Frontal cortex (tissue), 4 donors: Measurements from ENCODE around the gene BARD1. TPM values are rescaled to one million over a fixed set of nuclear protein-coding genes. Genes with fewer than 3 reads are reported as not detected.
A peak's percentile ranks its signal among the peaks of the same experiment; 100 is the strongest.
"Not testable (repeated sequence)": the region's sequence is repeated elsewhere in the genome, so short reads cannot be mapped to it uniquely, and the experiment has no call there.

Source experiments
- DNase-seq, 2 donors: peaks; one replicate each; pipeline ENCODE4 v3.0.0; 2012; ENCODE audit warnings: low spot score in 2 of 2
- FAIRE-seq: peaks from 2 replicates; lab custom pipeline; 2012; peaks lifted over from hg19 to GRCh38; lab: Jason Lieb, UNC
- small RNA-seq: library from RNA; depleted of rRNA; stranded (forward); fragments of <200 nt; gene quantifications from one replicate; pipeline ENCODE3, GENCODE V24; 2014
- total RNA-seq: library from RNA; depleted of rRNA; stranded (reverse); fragments of >200 nt; gene quantifications from one replicate; pipeline ENCODE4 v1.2.3, GENCODE V29; 2014
- donor health status: control.
- donor health status: control.
- donor health status: control.

Gene BARD1
- total RNA-seq, 1 donor from 2014 or later: 44.8 TPM

DNA sequence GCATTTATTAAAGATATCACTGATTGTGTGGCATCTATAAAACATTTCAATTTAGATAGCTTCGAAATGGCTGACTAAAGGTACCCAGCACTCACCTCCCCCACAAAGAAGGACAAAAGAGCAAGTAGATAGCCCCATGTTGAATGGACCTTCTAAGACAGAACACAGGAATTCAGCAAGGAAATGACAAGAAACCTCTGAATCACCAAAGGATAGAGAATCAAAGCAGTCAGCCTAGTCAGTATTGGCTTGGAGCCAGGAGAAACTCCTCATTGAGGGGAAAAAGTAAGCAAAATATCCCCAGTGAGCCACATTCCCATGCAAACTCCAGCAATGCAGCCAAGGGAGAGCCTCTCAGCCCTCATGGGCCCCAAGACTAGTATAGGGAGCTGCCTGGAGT, 113.7 kb downstream of the BARD1 start:
- FAIRE-seq (no peak), DNase-seq (no peak)

DNA sequence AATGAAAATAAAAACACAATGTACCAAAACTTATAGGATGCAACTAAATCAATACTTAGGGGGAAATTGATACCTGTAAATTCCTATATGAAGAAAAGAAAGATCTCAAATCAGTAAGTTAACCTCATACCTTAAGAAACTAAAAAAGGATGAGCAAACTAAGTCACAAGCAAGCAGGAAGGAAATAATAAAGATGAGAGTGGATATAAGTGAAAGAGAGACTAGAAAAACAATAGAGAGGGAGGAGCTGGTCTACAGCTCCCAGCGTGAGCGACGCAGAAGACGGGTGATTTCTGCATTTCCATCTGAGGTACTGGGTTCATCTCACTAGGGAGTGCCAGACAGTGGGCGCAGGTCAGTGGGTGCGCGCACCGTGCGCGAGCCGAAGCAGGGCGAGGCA, 125.9 kb downstream of the BARD1 start:
- not testable (repeated sequence) for FAIRE-seq, DNase-seq

DNA sequence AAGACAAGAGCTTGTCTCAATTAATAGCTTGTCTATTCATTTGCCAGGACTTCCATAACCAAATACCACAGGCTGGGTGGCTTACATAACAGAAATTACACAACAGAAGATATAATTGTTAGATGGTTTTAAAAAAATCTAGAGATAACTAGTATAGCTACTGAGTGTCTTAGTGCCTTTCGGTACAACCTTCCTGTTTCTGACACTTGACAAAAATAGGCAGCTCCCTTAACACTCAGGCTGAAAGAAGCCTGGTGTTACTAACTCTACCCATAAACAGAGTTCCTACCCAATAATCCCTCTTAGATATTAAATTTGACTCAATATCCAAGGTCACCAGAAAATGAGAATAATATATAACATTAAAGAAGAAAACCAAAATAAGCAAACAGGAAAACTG, 129.7 kb downstream of the BARD1 start:
- FAIRE-seq (no peak), DNase-seq (no peak)

DNA sequence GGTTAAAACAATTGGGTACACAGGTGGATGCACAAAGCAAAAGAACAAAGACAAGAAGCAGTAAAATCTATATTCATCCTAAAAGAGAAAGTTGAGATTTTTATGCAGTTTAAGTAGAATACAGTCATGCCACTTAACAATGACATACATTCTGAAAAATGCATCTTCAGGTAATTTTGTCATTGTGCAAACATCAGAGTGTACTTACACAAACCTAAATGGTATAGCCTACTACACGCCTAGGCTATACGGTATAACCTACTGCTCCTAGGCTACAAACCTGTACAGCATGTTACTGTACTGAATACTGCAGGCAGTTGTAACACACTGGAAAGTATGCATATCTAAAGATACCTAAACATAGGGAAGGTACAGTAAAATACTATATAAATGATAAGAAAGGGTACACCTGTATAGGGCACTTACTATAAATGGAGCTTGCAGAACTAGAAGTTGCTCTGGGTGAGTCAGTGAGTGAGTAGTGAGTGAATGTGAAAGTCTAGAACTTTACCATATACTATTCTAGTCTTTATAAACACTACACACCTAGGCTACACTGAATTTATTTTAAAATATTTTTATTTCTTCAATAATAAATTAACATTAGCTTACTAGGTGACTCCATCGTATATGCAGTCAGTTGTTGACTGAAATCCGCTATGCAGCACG, 132.9 kb downstream of the BARD1 start:
- FAIRE-seq (no peak), DNase-seq (no peak)

Small RNA genes lying within 50 kb of the gene (small RNA-seq; reads per million reads assigned to genes)
- gene SNORA70I: 0.36 reads per million, percentile 22 among the genes with 10 or more reads in this experiment
